HepG2 (cell line): ENCODE measurements around the gene LINGO3. TPM values are rescaled to one million over a fixed set of nuclear protein-coding genes. Genes with fewer than 3 reads are reported as not detected.

Source experiments
- ATF1 ChIP-seq: IDR thresholded peaks from 2 replicates; pipeline ENCODE4 v1.6.1; 2016; ENCODE audit warnings: mild to moderate bottlenecking, control low read depth
- CAMTA2 ChIP-seq: sonication (generic); formaldehyde crosslinking; IDR thresholded peaks from 2 replicates; pipeline ENCODE4 v1.4.0; 2020; ENCODE audit warnings: mild to moderate bottlenecking, missing genetic modification reagents, borderline replicate concordance
- HMGXB4 ChIP-seq, 2 experiments: sonication (generic) in 1 of 2; formaldehyde crosslinking in 1 of 2; IDR thresholded peaks; 2 replicates each; pipeline versions ENCODE4 v1.4.0 to v1.6.1; 2018 to 2020; ENCODE audit warnings: missing genetic modification reagents in 2 of 2, borderline replicate concordance in 1 of 2, low read depth in 1 of 2, mild to moderate bottlenecking in 1 of 2, missing biosample characterization in 1 of 2
- MXD3 ChIP-seq: IDR thresholded peaks from 2 replicates; pipeline ENCODE4 v1.6.1; 2016; ENCODE audit warnings: mild to moderate bottlenecking, missing biosample characterization, missing genetic modification reagents
- MXD4 ChIP-seq: IDR thresholded peaks from 2 replicates; pipeline ENCODE4 v1.6.1; 2016; ENCODE audit warnings: mild to moderate bottlenecking, missing biosample characterization, missing genetic modification reagents
- POGK ChIP-seq: sonication (generic); formaldehyde crosslinking; conservative IDR thresholded peaks from 2 replicates; pipeline ENCODE4 v1.8.0; 2022; ENCODE audit warnings: mild to moderate bottlenecking, moderate library complexity, missing genetic modification reagents
- RAD21 ChIP-seq: fragments of 450-650 bp; formaldehyde crosslinking; IDR thresholded peaks from 2 replicates; pipeline ENCODE4 v1.5.0; 2020; ENCODE audit warnings: mild to moderate bottlenecking
- RFXAP ChIP-seq: sonication (generic); formaldehyde crosslinking; IDR thresholded peaks from 2 replicates; pipeline ENCODE4 v1.4.0; 2020; ENCODE audit warnings: missing genetic modification reagents, borderline replicate concordance
- SALL1 ChIP-seq: sonication (generic); formaldehyde crosslinking; IDR thresholded peaks from 2 replicates; pipeline ENCODE4 v1.8.0; 2022; ENCODE audit warnings: mild to moderate bottlenecking, missing genetic modification reagents
- SIN3A ChIP-seq: IDR thresholded peaks from 2 replicates; pipeline ENCODE4 v1.6.1; 2011; ENCODE audit warnings: low read depth, mild to moderate bottlenecking, control low read depth, low read length, borderline replicate concordance
- TFDP1 ChIP-seq: IDR thresholded peaks from 2 replicates; pipeline ENCODE4 v1.6.1; 2016; ENCODE audit warnings: missing compliant biosample characterization, missing genetic modification reagents, borderline replicate concordance
- ZBTB7A ChIP-seq: sonication (generic); formaldehyde crosslinking; IDR thresholded peaks from 2 replicates; pipeline ENCODE4 v1.8.0; 2022; ENCODE audit warnings: mild to moderate bottlenecking, missing genetic modification reagents
- ZEB1 ChIP-seq: IDR thresholded peaks from 2 replicates; pipeline ENCODE4 v1.6.1; 2012; ENCODE audit warnings: mild to moderate bottlenecking, low read depth, inconsistent platforms; ENCODE audit not compliant: insufficient replicate concordance
- ZFP91 ChIP-seq: sonication (generic); formaldehyde crosslinking; IDR thresholded peaks from 2 replicates; pipeline ENCODE4 v1.9.0; 2022; ENCODE audit warnings: missing genetic modification reagents, mild to moderate bottlenecking, borderline replicate concordance
- ZMAT5 ChIP-seq: sonication (generic); formaldehyde crosslinking; IDR thresholded peaks from 2 replicates; pipeline ENCODE4 v1.5.0; 2020; ENCODE audit warnings: mild to moderate bottlenecking, low read depth, missing genetic modification reagents, borderline replicate concordance
- ZNF337 ChIP-seq: sonication (generic); formaldehyde crosslinking; IDR thresholded peaks from 2 replicates; pipeline ENCODE4 v1.5.1; 2020; ENCODE audit warnings: missing genetic modification reagents, low read depth, mild to moderate bottlenecking, borderline replicate concordance
- ZNF530 ChIP-seq: sonication (generic); formaldehyde crosslinking; IDR thresholded peaks from 2 replicates; pipeline ENCODE4 v1.5.0; 2020; ENCODE audit warnings: low read depth, mild to moderate bottlenecking, missing genetic modification reagents
- ZNF580 ChIP-seq: IDR thresholded peaks from 2 replicates; pipeline ENCODE4 v1.6.1; 2016; ENCODE audit warnings: low read depth, borderline replicate concordance
- ZNF713 ChIP-seq: sonication (generic); formaldehyde crosslinking; IDR thresholded peaks from 2 replicates; pipeline ENCODE4 v1.4.0; 2020; ENCODE audit warnings: mild to moderate bottlenecking, missing genetic modification reagents
- ZNF878 ChIP-seq: sonication (generic); formaldehyde crosslinking; IDR thresholded peaks from 2 replicates; pipeline ENCODE4 v1.8.1; 2023; ENCODE audit warnings: mild to moderate bottlenecking, missing genetic modification reagents, moderate library complexity
- polyA plus RNA-seq, 8 experiments: library from polyadenylated mRNA; depleted of rRNA in 3 of 8; stranded (reverse) in 7 of 8; unstranded in 1 of 8; fragments of >200 nt; fragmentation: Illumina TruSeq in 4 of 8; extraction: Trizol in 4 of 8; gene quantifications; 2 replicates each; pipeline versions ENCODE4 v1.2.1 to v1.2.3, GENCODE V29; 2011 to 2016; ENCODE audit warnings: low read depth in 4 of 8, missing spikeins in 1 of 8, mixed read lengths in 1 of 8; ENCODE audit not compliant: insufficient read depth in 1 of 8
- total RNA-seq, 5 experiments: library from RNA; depleted of rRNA; stranded (reverse); fragments of >200 nt; fragmentation: Illumina TruSeq; extraction: Trizol; gene quantifications; 2 replicates each; pipeline ENCODE4 v1.2.3, GENCODE V29; 2016; ENCODE audit warnings: low read depth in 1 of 5

LINGO3 gene
- total and polyA plus RNA-seq, 2 of the 13 experiments (the other 11 are each of a cell fraction or from before 2014, with no cell fraction given), result not detected

- TF ChIP-seq ZBTB7A (CRISPR knock-in tag), result no peak; the same call in 1 of the 2 replicates
- no peak for TF ChIP-seq RFXAP (CRISPR knock-in tag)
- no peak for TF ChIP-seq ZNF337 (CRISPR knock-in tag)
- TF ChIP-seq SIN3A, result peak; percentile 32; the same call in 1 of the 2 replicates
- TF ChIP-seq ZNF713 (CRISPR knock-in tag), result no peak
- TF ChIP-seq MXD3 (CRISPR knock-in tag), result peak; percentile 52
- TF ChIP-seq ZNF580, result no peak
- peak; percentile 81; the same call in 1 of the 2 replicates for TF ChIP-seq ZFP91 (CRISPR knock-in tag)
- peak; percentile 86 for TF ChIP-seq SALL1 (CRISPR knock-in tag)
- peak; percentile 93 for TF ChIP-seq CAMTA2 (CRISPR knock-in tag)
- no peak for TF ChIP-seq ZMAT5 (CRISPR knock-in tag)
- TF ChIP-seq ATF1 (CRISPR knock-in tag), result no peak
- peak; percentile 92 for TF ChIP-seq RAD21
- peak; percentile 30; the same call in 1 of the 2 replicates for TF ChIP-seq TFDP1 (CRISPR knock-in tag)
- no peak for TF ChIP-seq ZNF878 (CRISPR knock-in tag)
- 0 out of 2 replicates have a peak, but pooled peaks have one; percentile 67 for TF ChIP-seq POGK (CRISPR knock-in tag)
- no peak for TF ChIP-seq ZEB1
- TF ChIP-seq ZNF530, result no peak
- TF ChIP-seq MXD4, result peak; percentile 26; the same call in 1 of the 2 replicates
- TF ChIP-seq HMGXB4 (CRISPR knock-in tag; IDR thresholded peaks at IDR 0.05; ENCODE audit: borderline replicate concordance in 1 of 2, low read depth in 1 of 2), result peak; percentile 62 to 86; a peak in 3 of 4 replicates
Measured at GRCh38 chr19:2273356-2274184, 34.4 kb downstream of the LINGO3 start (continued).
